Activated CD4-positive, alpha-beta memory T cell treated with anti-CD3 and anti-CD28 coated beads, Interleukin-2, amount 10 ng/mL, durations not matched to agents 7 days and 5 days (primary cell): ENCODE measurements around the gene NDUFV1. TPM values are rescaled to one million over a fixed set of nuclear protein-coding genes. Genes with fewer than 3 reads are reported as not detected.
A peak's percentile ranks its signal among the peaks of the same experiment; 100 is the strongest.

ENCODE experiments used
- CTCF ChIA-PET: fragments of 350-600 bp; sonication (Branson Sonifier 250); formaldehyde crosslinking; loops from one replicate; lab custom pipeline; 2021; ENCODE audit warnings: antibody characterized with exemption, inconsistent platforms; lab: Charles Lee
- POLR2A ChIA-PET: fragments of 350-600 bp; sonication (Branson Sonifier 250); formaldehyde crosslinking; loops from one replicate; lab custom pipeline; 2021; ENCODE audit warnings: antibody characterized with exemption; lab: Charles Lee
- DNase-seq: peaks from one replicate; pipeline ENCODE4 v3.0.0-alpha.2; 2020
- H3K27ac Mint-ChIP-seq: one replicate; pipeline ENCODE4 v1.8.0; 2021; ENCODE audit warnings: mild to moderate bottlenecking, mixed read lengths
- H3K27me3 Mint-ChIP-seq: one replicate; pipeline ENCODE4 v1.8.0; 2021; ENCODE audit warnings: mixed read lengths
- H3K36me3 Mint-ChIP-seq: one replicate; pipeline ENCODE4 v1.8.0; 2021; ENCODE audit warnings: low read depth, mixed read lengths
- H3K4me1 Mint-ChIP-seq: one replicate; pipeline ENCODE4 v1.8.0; 2021; ENCODE audit warnings: mixed read lengths
- H3K4me3 Mint-ChIP-seq: one replicate; pipeline ENCODE4 v1.8.0; 2021; ENCODE audit warnings: mild to moderate bottlenecking, mixed read lengths
- H3K9me3 Mint-ChIP-seq: one replicate; pipeline ENCODE4 v1.8.0; 2021; ENCODE audit warnings: mixed read lengths
- total RNA-seq, 2 experiments: library from RNA; stranded (reverse); gene quantifications; one replicate each; pipeline ENCODE4 v1.2.3, GENCODE V29; 2021

NDUFV1 gene
- total RNA-seq, 2 experiments from 2014 or later: 174 to 193 TPM

DNA sequence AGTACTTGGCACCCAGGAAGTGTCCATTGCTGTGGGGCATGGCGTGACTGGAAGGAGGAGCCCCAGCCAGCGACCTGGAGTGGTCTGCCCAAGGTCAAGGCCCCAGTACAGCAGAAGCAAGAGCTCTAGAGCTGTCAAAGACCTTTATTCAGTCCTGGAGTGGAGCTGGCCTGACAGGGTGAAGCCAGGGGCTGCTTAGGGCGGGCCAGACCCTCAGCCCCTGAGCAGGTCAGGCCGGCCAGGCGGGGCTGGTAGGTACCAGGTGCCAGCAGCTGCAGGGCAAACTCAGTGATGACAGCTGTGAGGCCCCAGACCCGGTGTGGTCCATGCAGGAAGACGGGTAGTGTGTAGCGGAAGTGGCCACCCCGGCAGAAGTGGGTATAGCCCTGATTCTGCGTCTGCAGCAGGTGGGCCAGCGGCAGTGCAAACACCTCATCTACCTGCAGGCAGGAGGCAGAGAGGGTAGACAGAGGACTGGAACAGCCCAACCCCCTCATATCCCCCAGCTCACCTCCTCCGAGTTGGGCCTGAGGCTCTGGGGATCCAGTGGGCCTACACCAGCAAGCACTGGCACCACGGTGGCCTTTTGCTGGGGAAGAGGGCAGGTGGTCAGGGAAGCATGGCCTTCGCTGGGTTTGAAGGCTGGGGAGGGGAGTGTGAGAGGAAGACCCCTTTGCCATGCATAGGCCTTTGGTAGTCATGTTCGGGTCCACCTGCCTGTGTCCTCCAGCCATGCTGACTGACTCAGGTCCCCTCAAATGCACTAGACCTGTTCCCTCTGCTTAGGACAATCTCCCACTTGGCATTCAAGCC lies 21.3 kb downstream of the NDUFV1 start:
- CTCF ChIA-PET: interaction anchor here (0.8 to 4.3 kb wide), 8 partner anchors 8 to 178 kb away, joined by 3 to 57 read pairs (median 10); no protein-coding TSS in a partner anchor
- H3K4me1 Mint-ChIP-seq: peaks cover 26% of the 10 kb centered on the region
- H3K27me3 Mint-ChIP-seq: no peaks in the 10 kb centered on the region
- no peak overlapping the region for H3K4me3 Mint-ChIP-seq
- POLR2A ChIA-PET: interaction anchor here (1.1 to 5.6 kb wide), 4 partner anchors 15 to 20 kb away, joined by 3 to 38 read pairs (median 14); no protein-coding TSS in a partner anchor
- H3K27ac Mint-ChIP-seq: peak overlapping the region; percentile 35
- H3K9me3 Mint-ChIP-seq: no peaks in the 10 kb centered on the region
- no peaks in the 10 kb centered on the region for H3K36me3 Mint-ChIP-seq
- no peak for DNase-seq

DNA sequence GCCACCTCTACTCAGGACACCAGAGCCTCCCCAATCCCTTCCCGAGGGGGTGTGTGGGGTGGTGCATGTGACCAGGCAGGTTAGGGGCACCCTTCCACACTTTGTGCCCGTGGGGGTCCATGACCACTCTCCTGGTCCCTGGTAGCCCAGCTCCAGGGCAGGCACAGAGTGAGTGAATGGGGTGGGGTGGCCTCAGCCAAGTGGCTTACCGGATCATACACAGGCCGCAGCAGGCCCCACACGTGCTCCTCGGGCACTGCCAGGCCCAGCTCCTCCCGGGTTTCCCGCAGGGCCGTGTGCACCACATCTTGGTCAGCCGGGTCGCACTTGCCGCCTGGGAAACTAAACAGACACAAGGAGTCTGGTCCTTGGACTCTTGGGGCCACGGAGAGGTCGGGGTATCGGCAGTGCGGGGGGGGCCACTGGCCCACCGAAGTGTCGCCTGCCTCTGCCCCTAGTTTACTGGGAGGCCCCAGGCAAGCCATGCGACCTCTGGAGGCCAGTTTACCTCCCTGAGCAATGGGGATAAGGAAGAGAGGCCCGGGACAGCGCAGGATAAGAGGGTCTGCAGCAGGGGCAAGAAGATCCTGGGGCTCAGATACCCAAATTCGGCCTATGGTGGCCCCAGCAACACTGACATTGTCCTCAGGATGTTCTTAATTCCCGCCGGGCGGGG lies 22.1 kb downstream of the NDUFV1 start:
- peak overlapping the region; percentile 68 for H3K27ac Mint-ChIP-seq
- H3K27me3 Mint-ChIP-seq: no peaks in the 10 kb centered on the region
- DNase-seq: no peak
- H3K9me3 Mint-ChIP-seq: no peaks in the 10 kb centered on the region
- CTCF ChIA-PET: interaction anchor here (0.7 to 4.3 kb wide), 19 partner anchors 9 to 389 kb away, joined by 3 to 57 read pairs (median 6); partner anchors contain the start of genes ACY3 and PPP1CA
- peak overlapping the region; percentile 82 for H3K4me3 Mint-ChIP-seq
- POLR2A ChIA-PET: interaction anchor here (0.7 to 5.6 kb wide), 9 partner anchors 11 to 275 kb away, joined by 3 to 38 read pairs (median 5); partner anchors contain the start of genes ACY3 and POLD4
- no peaks in the 10 kb centered on the region for H3K36me3 Mint-ChIP-seq
- H3K4me1 Mint-ChIP-seq: peaks cover 26% of the 10 kb centered on the region

DNA sequence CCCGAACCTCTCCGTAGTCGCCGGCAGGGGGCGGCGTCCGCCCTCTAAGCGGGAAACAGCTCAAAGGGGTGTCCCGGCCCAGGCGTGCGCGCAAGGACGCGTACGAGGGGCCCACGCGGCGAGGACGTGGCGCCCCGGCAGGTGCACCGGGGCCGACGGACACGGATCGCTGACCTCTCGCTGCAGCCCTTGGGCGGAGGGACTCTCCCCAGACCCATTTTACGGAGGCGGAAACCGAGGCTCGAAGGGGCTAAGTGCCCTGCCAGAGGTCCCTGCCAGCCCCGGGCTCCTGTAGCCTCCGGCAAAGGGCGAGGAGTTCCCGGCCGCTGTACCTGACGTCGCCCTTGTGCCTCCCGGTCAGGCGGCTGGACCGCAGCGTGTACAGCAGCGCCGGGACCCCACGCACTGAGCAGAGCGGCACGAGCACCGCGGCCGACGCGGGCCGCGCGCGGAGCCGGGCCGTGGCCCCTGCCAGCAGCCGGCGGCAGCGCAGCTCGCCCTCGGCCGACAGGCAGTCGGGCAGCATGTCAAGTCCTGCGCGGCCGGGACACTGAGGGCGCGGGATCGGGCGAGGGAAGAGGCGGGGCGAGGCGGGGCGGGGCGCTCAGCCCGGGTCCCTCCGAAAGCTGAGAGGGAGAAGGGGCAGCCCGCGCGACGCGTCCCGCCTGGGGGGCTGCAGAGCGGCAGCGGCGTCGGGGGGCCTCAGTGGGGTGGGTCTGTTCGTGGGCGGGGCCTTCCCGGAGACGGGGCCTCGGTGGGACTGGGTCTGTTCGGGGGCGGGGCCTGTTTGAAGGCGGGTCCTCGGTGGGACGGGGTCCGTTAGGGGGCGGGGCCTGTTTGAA lies 22.9 kb downstream of the NDUFV1 start, which contains the start of gene NUDT8:
NUDT8 (minus strand) TSS at position 552 of the 842 bp plus-strand sequence; CDS start at position 526, 26 bp downstream.
- ChIA-PET POLR2A (interaction anchor here (0.7 to 5.6 kb wide), 14 partner anchors 9 to 390 kb away, joined by 3 to 38 read pairs (median 3); partner anchors contain the start of genes ACY3, POLD4 and PPP1CA), CTCF (interaction anchor here (0.7 to 4.3 kb wide), 22 partner anchors 9 to 390 kb away, joined by 3 to 57 read pairs (median 6); partner anchors contain the start of genes ACY3 and PPP1CA)
- Mint-ChIP-seq H3K4me3 (peak within 1 kb of the TSS; percentile 82), H3K9me3 (no peaks in the 10 kb centered on the region), H3K27ac (peak within 1 kb of the TSS; percentile 93), H3K4me1 (peaks cover 26% of the 10 kb centered on the region), H3K36me3 (no peaks in the 10 kb centered on the region), H3K27me3 (no peaks in the 10 kb centered on the region)
- peak; percentile 90 for DNase-seq

- Mint-ChIP-seq H3K4me3 (peak overlapping the region; percentile 82), H3K9me3 (no peaks in the 10 kb centered on the region), H3K27me3 (no peaks in the 10 kb centered on the region), H3K27ac (peak overlapping the region; percentile 93), H3K4me1 (peaks cover 23% of the 10 kb centered on the region), H3K36me3 (no peaks in the 10 kb centered on the region)
- ChIA-PET CTCF (interaction anchor here (0.7 to 4.3 kb wide), 17 partner anchors 10 to 390 kb away, joined by 3 to 57 read pairs (median 6); partner anchors contain the start of genes ACY3 and PPP1CA), POLR2A (interaction anchor here (0.7 to 5.6 kb wide), 11 partner anchors 9 to 391 kb away, joined by 3 to 38 read pairs (median 3); partner anchors contain the start of genes ACY3 and PPP1CA)
- DNase-seq: peak; percentile 98
Observed at GRCh38 chr11:67630228-67630942, 23.6 kb downstream of the NDUFV1 start.

DNA sequence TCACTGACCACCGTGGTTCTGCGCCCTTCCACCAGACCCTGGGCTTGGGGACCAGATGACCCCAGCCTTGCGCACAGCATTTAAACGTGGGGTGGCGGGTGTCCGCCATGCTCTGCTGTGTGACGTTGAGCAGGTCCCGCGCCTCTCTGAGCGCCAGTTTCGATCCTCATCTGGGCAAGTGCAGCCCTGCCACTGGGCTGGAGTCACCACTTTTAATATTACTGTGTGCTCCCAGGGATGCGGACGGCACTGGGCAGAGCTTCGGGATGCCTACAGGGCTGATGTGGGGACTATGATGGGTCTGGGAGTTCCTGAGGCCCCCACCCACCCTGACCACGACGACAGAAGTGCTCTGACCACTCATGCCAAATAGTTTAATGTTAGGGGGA lies 24.2 kb downstream of the NDUFV1 start:
- Mint-ChIP-seq H3K36me3 (no peaks in the 10 kb centered on the region), H3K4me3 (peak overlapping the region; percentile 76), H3K9me3 (no peaks in the 10 kb centered on the region), H3K27me3 (no peaks in the 10 kb centered on the region), H3K4me1 (peaks cover 23% of the 10 kb centered on the region), H3K27ac (peak overlapping the region; percentile 77)
- CTCF ChIA-PET: interaction anchor here (1.4 to 4.3 kb wide), 7 partner anchors 13 to 391 kb away, joined by 4 to 57 read pairs (median 11); no protein-coding TSS in a partner anchor
- no peak for DNase-seq
- POLR2A ChIA-PET: interaction anchor here (1.0 to 5.6 kb wide), 7 partner anchors 16 to 229 kb away, joined by 3 to 38 read pairs (median 5); partner anchors contain the start of genes ACY3 and PPP1CA

GRCh38 chr11:67631411-67631810 lies 24.7 kb downstream of the NDUFV1 start:
- Mint-ChIP-seq H3K9me3 (no peaks in the 10 kb centered on the region), H3K4me3 (peak overlapping the region; percentile 76), H3K27ac (peak overlapping the region; percentile 77), H3K4me1 (peaks cover 23% of the 10 kb centered on the region), H3K27me3 (no peaks in the 10 kb centered on the region), H3K36me3 (no peaks in the 10 kb centered on the region)
- no peak for DNase-seq
- ChIA-PET CTCF (interaction anchor here (1.8 to 4.3 kb wide), 3 partner anchors 16 to 28 kb away, joined by 6 to 57 read pairs (median 25); no protein-coding TSS in a partner anchor), POLR2A (interaction anchor here (3.2 to 5.6 kb wide), 2 partner anchors 15 to 18 kb away, joined by 17 to 38 read pairs; no protein-coding TSS in a partner anchor)

DNA sequence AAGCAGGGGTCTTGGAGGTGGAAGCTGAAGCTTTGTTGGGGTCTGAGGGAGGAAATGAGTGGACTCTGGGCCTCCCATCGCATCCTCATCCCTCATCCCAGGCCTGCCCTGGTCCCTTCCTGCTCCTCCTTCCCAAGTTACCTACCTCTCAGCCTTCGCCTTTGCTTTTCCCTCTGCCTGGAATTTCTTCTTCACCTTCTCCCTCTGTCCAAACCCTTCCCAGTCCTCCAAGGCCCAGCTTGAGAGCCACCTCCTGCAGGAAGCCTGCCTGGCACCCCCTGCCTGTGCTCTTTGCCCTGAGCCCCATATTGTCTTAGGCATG lies 25.1 kb downstream of the NDUFV1 start:
- POLR2A ChIA-PET: interaction anchor here (5.6 kb wide), 1 partner anchor 18 kb away, joined by 38 read pairs; no protein-coding TSS in a partner anchor
- peaks cover 24% of the 10 kb centered on the region for H3K4me1 Mint-ChIP-seq
- DNase-seq: no peak
- CTCF ChIA-PET: interaction anchor here (1.8 to 4.3 kb wide), 3 partner anchors 16 to 27 kb away, joined by 6 to 57 read pairs (median 25); no protein-coding TSS in a partner anchor
- H3K9me3 Mint-ChIP-seq: no peaks in the 10 kb centered on the region
- H3K27me3 Mint-ChIP-seq: no peaks in the 10 kb centered on the region
- H3K27ac Mint-ChIP-seq: no peak overlapping the region
- H3K36me3 Mint-ChIP-seq: no peaks in the 10 kb centered on the region
- H3K4me3 Mint-ChIP-seq: peak overlapping the region; percentile 39

DNA sequence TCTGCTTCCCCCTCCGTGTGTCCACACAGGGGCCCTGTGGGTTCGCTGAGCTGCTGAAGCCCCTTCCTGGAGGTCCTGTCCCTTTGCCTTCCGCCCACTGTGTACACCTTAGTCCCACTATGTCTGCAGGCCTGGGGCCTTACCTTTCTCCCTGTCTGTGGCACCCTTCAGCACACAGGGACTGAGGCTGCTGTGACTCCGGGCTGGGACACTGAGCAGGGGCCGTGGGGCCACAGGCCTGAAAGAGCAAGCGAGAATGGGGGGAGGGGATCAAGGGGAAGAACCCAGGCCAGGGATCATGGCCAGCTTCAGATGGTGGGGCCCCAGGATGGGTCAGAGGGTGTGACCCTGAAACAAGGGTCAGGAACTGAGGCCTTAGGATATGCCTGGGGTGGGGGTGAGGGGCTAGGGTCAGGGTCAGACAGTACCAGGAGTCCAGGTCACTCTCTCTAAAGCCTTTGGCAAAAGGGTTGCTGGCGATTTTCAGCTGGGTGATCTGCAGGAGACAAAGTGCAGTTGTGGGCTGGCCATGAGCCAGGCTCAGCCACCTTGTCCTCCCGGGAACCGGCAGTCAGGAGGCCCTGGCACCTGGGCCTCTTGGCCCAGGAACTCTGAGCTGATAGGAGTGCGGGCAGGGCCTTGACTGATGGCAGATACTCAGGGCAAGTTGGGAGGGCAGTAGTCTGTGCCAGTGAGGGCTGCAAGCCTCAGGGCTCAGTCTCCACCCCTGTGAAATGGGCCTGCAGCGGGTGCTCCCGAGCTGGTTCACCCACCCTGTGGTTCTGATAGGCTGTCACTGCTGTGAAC lies 25.6 kb downstream of the NDUFV1 start:
- no peaks in the 10 kb centered on the region for H3K27me3 Mint-ChIP-seq
- H3K9me3 Mint-ChIP-seq: no peaks in the 10 kb centered on the region
- peak overlapping the region; percentile 39 for H3K4me3 Mint-ChIP-seq
- ChIA-PET POLR2A (interaction anchor here (0.6 to 5.6 kb wide), 2 partner anchors 14 to 19 kb away, joined by 3 to 38 read pairs; no protein-coding TSS in a partner anchor), CTCF (interaction anchor here (1.8 kb wide), 1 partner anchor 27 kb away, joined by 6 read pairs; no protein-coding TSS in a partner anchor)
- H3K27ac Mint-ChIP-seq: no peak overlapping the region
- H3K36me3 Mint-ChIP-seq: no peaks in the 10 kb centered on the region
- H3K4me1 Mint-ChIP-seq: peaks cover 28% of the 10 kb centered on the region
- no peak for DNase-seq

DNA sequence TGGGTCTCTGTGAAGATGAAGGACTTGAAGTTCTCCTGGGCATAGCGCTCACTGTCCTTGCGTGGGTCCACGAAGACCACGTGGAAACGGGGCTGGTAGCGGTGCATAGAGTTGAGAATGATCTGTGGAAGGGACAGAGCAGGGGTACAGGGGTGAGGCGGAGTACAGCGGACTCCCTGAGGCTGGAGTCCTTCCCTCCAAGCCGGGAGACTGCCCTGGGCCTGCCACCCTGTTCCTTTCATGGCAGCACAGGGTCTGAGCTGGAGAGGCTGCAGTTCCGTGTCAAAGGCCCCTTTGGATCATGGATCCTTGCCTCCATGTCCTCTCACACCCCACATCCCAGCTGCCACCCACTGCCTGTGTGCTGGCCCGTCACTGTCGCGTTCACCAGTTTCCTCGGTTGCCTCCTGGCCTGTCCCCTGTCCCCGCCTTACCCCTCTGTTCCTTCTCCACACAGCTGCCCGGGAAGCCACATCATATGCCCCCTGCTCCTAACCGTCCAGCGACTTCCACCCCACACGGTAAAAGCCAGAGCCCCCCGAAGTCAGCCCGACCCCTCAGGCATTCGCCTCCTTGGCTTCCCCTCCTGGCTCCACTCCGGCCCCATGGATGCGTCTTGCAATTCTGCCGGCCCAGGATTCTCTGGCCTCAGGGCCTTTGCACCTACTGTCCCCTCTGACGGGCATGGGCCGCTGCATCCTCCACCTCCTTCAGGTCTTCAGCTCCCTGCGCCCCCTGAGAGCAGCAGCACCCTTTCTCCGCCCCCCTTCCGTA lies 26.4 kb downstream of the NDUFV1 start:
- Mint-ChIP-seq H3K9me3 (no peaks in the 10 kb centered on the region), H3K4me1 (peaks cover 27% of the 10 kb centered on the region), H3K4me3 (no peak overlapping the region), H3K27ac (no peak overlapping the region), H3K27me3 (no peaks in the 10 kb centered on the region), H3K36me3 (no peaks in the 10 kb centered on the region)
- no peak for DNase-seq
- POLR2A ChIA-PET: interaction anchor here (0.6 to 5.6 kb wide), 2 partner anchors 15 to 20 kb away, joined by 3 to 38 read pairs; no protein-coding TSS in a partner anchor
- CTCF ChIA-PET: interaction anchor here (1.8 kb wide), 1 partner anchor 26 kb away, joined by 6 read pairs; no protein-coding TSS in a partner anchor
